ENCODE results near the gene SIVA1. TPM values are rescaled to one million over a fixed set of nuclear protein-coding genes. Genes with fewer than 3 reads are reported as not detected.

SIVA1 gene
- polyA plus RNA-seq, 2 donors: 60.5 to 159 TPM

- Histone ChIP-seq H3K4me3 (ENCODE audit: low read depth in 1 of 2, low read length in 2 of 2) (peak overlapping the region; percentile 67 to 69), H3K4me1 (ENCODE audit: control insufficient read depth in 2 of 2, insufficient read depth in 2 of 2, low read length in 1 of 2) (peaks cover 8 to 30% of the 10 kb centered on the region in 2 donors), H3K27me3 (ENCODE audit: control insufficient read depth in 1 of 2, insufficient read depth in 2 of 2, low read length in 2 of 2) (no peaks in the 10 kb centered on the region), H3K36me3 (ENCODE audit: control insufficient read depth in 2 of 2, insufficient read depth in 2 of 2, low read length in 1 of 2) (peaks cover 0 to 6% of the 10 kb centered on the region in 2 donors), H3K9me3 (ENCODE audit: control insufficient read depth in 2 of 2, insufficient read depth in 1 of 2, low read depth in 1 of 2, low read length in 1 of 2) (no peaks in the 10 kb centered on the region), H3K27ac (ENCODE audit: low read depth in 2 of 2, low read length in 1 of 2) (peak overlapping the region; percentile 85 to 94)
- 3 to 7% methylated on average over 22 to 83 of the region's 83 CpGs for WGBS, 2 donors
Observed at GRCh38 chr14:104800015-104800770, 47.2 kb downstream of the SIVA1 start.

- peak within 1 kb of the TSS; percentile 85 to 94 for H3K27ac ChIP-seq (ENCODE audit: low read depth in 2 of 2, low read length in 1 of 2)
- H3K4me1 ChIP-seq (ENCODE audit: control insufficient read depth in 2 of 2, insufficient read depth in 2 of 2, low read length in 1 of 2): peaks cover 8 to 30% of the 10 kb centered on the region in 2 donors
- 1% methylated on average over 81 to 105 of the region's 105 CpGs for WGBS, 2 donors
Observed at GRCh38 chr14:104800771-104801519, 48.0 kb downstream of the SIVA1 start, which contains the start of gene ZBTB42. Gene ZBTB42 (plus strand): TSS chr14:104801101. CDS start chr14:104801198, 97 bp downstream.

GRCh38 chr14:104801520-104802393, 48.8 kb downstream of the SIVA1 start:
- H3K36me3 ChIP-seq (ENCODE audit: control insufficient read depth in 2 of 2, insufficient read depth in 2 of 2, low read length in 1 of 2): peaks cover 0 to 6% of the 10 kb centered on the region in 2 donors
- no peaks in the 10 kb centered on the region for H3K9me3 ChIP-seq (ENCODE audit: control insufficient read depth in 2 of 2, insufficient read depth in 1 of 2, low read depth in 1 of 2, low read length in 1 of 2)
- no peaks in the 10 kb centered on the region for H3K27me3 ChIP-seq (ENCODE audit: control insufficient read depth in 1 of 2, insufficient read depth in 2 of 2, low read length in 2 of 2)
- peak overlapping the region; percentile 67 to 69 for H3K4me3 ChIP-seq (ENCODE audit: low read depth in 1 of 2, low read length in 2 of 2)
- peak overlapping the region; percentile 85 to 94 for H3K27ac ChIP-seq (ENCODE audit: low read depth in 2 of 2, low read length in 1 of 2)
- H3K4me1 ChIP-seq (ENCODE audit: control insufficient read depth in 2 of 2, insufficient read depth in 2 of 2, low read length in 1 of 2): peaks cover 8 to 30% of the 10 kb centered on the region in 2 donors
- WGBS, 2 donors: 71% methylated on average over 42 to 45 of the region's 45 CpGs

More at GRCh38 chr14:104800771-104801519, 48.0 kb downstream of the SIVA1 start, which contains the start of gene ZBTB42:
- H3K36me3 ChIP-seq (ENCODE audit: control insufficient read depth in 2 of 2, insufficient read depth in 2 of 2, low read length in 1 of 2): peaks cover 0 to 6% of the 10 kb centered on the region in 2 donors
- peak within 1 kb of the TSS; percentile 67 to 69 for H3K4me3 ChIP-seq (ENCODE audit: low read depth in 1 of 2, low read length in 2 of 2)
- no peaks in the 10 kb centered on the region for H3K27me3 ChIP-seq (ENCODE audit: control insufficient read depth in 1 of 2, insufficient read depth in 2 of 2, low read length in 2 of 2)
- H3K9me3 ChIP-seq (ENCODE audit: control insufficient read depth in 2 of 2, insufficient read depth in 1 of 2, low read depth in 1 of 2, low read length in 1 of 2): no peaks in the 10 kb centered on the region

DNA sequence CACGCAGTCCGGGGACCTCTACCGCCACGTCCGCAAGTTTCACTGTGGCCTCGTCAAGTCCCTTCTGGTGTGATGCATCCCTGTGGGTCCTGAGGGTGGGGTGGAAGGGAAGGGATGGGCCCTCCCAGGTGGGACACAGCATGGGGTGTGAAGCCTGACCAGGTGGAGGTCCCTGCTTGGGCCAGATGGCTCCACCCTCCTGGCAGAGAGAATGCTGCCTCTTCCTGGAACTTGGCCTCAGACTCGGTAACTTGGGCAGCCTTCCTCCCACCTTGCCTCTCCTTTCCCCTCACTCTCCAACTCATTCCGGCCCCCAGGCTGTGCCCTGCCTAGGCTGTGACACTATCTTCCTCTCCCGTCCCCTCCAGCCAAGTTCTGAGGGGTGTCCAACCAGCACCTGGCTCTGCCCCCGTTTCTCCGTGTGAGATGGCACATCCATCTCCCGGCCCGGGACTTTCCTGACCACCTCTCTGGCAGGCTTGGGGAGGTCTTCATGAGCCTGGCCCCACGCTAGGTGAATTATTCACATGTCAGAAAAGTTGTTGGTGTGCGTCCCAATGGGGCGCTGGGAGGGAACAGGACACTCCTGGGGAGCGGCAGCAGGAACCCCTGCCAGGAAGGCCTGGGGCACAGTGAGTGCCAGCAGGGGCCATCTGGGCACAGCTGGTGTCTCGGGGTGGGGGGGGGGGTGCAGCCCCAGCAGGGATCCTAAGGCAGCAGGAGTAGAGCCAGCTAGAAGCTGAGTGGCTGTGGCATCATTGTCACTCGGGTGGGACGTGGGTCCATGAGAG, 49.6 kb downstream of the SIVA1 start:
- H3K4me3 ChIP-seq (ENCODE audit: low read depth in 1 of 2, low read length in 2 of 2): no peak overlapping the region
- H3K36me3 ChIP-seq (ENCODE audit: control insufficient read depth in 2 of 2, insufficient read depth in 2 of 2, low read length in 1 of 2): peaks cover 0 to 6% of the 10 kb centered on the region in 2 donors
- no peaks in the 10 kb centered on the region for H3K9me3 ChIP-seq (ENCODE audit: control insufficient read depth in 2 of 2, insufficient read depth in 1 of 2, low read depth in 1 of 2, low read length in 1 of 2)
- H3K27me3 ChIP-seq (ENCODE audit: control insufficient read depth in 1 of 2, insufficient read depth in 2 of 2, low read length in 2 of 2): no peaks in the 10 kb centered on the region
- WGBS, 2 donors: 71 to 74% methylated on average over 20 of the region's 20 CpGs
- peaks cover 8 to 30% of the 10 kb centered on the region in 2 donors for H3K4me1 ChIP-seq (ENCODE audit: control insufficient read depth in 2 of 2, insufficient read depth in 2 of 2, low read length in 1 of 2)
- no peak overlapping the region for H3K27ac ChIP-seq (ENCODE audit: low read depth in 2 of 2, low read length in 1 of 2)

- WGBS, 2 donors: 79 to 84% methylated on average over 19 of the region's 19 CpGs
- peaks cover 8 to 27% of the 10 kb centered on the region in 2 donors for H3K4me1 ChIP-seq (ENCODE audit: control insufficient read depth in 2 of 2, insufficient read depth in 2 of 2, low read length in 1 of 2)
- no peak overlapping the region for H3K4me3 ChIP-seq (ENCODE audit: low read depth in 1 of 2, low read length in 2 of 2)
- peaks cover 0 to 6% of the 10 kb centered on the region in 2 donors for H3K36me3 ChIP-seq (ENCODE audit: control insufficient read depth in 2 of 2, insufficient read depth in 2 of 2, low read length in 1 of 2)
- no peaks in the 10 kb centered on the region for H3K27me3 ChIP-seq (ENCODE audit: control insufficient read depth in 1 of 2, insufficient read depth in 2 of 2, low read length in 2 of 2)
- H3K27ac ChIP-seq (ENCODE audit: low read depth in 2 of 2, low read length in 1 of 2): no peak overlapping the region
- H3K9me3 ChIP-seq (ENCODE audit: control insufficient read depth in 2 of 2, insufficient read depth in 1 of 2, low read depth in 1 of 2, low read length in 1 of 2): no peaks in the 10 kb centered on the region
Observed at GRCh38 chr14:104803280-104803911, 50.4 kb downstream of the SIVA1 start.

- Histone ChIP-seq H3K36me3 (ENCODE audit: control insufficient read depth in 2 of 2, insufficient read depth in 2 of 2, low read length in 1 of 2) (peaks cover 0 to 6% of the 10 kb centered on the region in 2 donors), H3K9me3 (ENCODE audit: control insufficient read depth in 2 of 2, insufficient read depth in 1 of 2, low read depth in 1 of 2, low read length in 1 of 2) (no peaks in the 10 kb centered on the region), H3K4me3 (ENCODE audit: low read depth in 1 of 2, low read length in 2 of 2) (no peak overlapping the region), H3K27ac (ENCODE audit: low read depth in 2 of 2, low read length in 1 of 2) (no peak overlapping the region), H3K4me1 (ENCODE audit: control insufficient read depth in 2 of 2, insufficient read depth in 2 of 2, low read length in 1 of 2) (peaks cover 8 to 27% of the 10 kb centered on the region in 2 donors), H3K27me3 (ENCODE audit: control insufficient read depth in 1 of 2, insufficient read depth in 2 of 2, low read length in 2 of 2) (no peaks in the 10 kb centered on the region)
- WGBS, 2 donors: 74 to 77% methylated on average over 15 of the region's 15 CpGs
Observed at GRCh38 chr14:104803912-104804410, 51.0 kb downstream of the SIVA1 start.

GRCh38 chr14:104804481-104805325, 51.8 kb downstream of the SIVA1 start:
- peaks cover 8 to 26% of the 10 kb centered on the region in 2 donors for H3K4me1 ChIP-seq (ENCODE audit: control insufficient read depth in 2 of 2, insufficient read depth in 2 of 2, low read length in 1 of 2)
- H3K27ac ChIP-seq (ENCODE audit: low read depth in 2 of 2, low read length in 1 of 2): no peak overlapping the region
- H3K27me3 ChIP-seq (ENCODE audit: control insufficient read depth in 1 of 2, insufficient read depth in 2 of 2, low read length in 2 of 2): no peaks in the 10 kb centered on the region
- no peak overlapping the region for H3K4me3 ChIP-seq (ENCODE audit: low read depth in 1 of 2, low read length in 2 of 2)
- H3K9me3 ChIP-seq (ENCODE audit: control insufficient read depth in 2 of 2, insufficient read depth in 1 of 2, low read depth in 1 of 2, low read length in 1 of 2): no peaks in the 10 kb centered on the region
- H3K36me3 ChIP-seq (ENCODE audit: control insufficient read depth in 2 of 2, insufficient read depth in 2 of 2, low read length in 1 of 2): peaks cover 0 to 6% of the 10 kb centered on the region in 2 donors
- WGBS, 2 donors: 85 to 86% methylated on average over 18 of the region's 18 CpGs

DNA sequence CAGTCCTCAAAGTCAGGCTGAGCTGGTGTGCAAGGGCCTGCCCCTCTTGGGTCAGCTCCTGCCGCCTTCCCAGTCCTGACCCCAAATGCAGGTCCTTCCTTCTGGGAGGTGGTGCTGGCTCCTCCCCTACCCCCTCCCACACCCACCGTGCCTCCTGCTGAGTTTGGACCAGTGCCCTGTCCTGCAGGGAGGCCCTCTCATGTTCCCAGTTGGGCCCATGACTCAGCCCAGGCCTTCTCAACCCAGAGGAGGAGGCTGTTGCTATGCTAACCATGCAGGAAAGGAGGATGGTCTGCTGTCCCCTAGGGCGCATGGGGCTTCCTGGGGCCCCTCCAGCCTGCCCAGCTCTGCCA, 52.4 kb downstream of the SIVA1 start:
- H3K9me3 ChIP-seq (ENCODE audit: control insufficient read depth in 2 of 2, insufficient read depth in 1 of 2, low read depth in 1 of 2, low read length in 1 of 2): no peaks in the 10 kb centered on the region
- peaks cover 0 to 6% of the 10 kb centered on the region in 2 donors for H3K36me3 ChIP-seq (ENCODE audit: control insufficient read depth in 2 of 2, insufficient read depth in 2 of 2, low read length in 1 of 2)
- 45 to 58% methylated on average over 3 of the region's 3 CpGs for WGBS, 2 donors

More for the DNA sequence above, 52.4 kb downstream of the SIVA1 start:
- H3K4me1 ChIP-seq (ENCODE audit: control insufficient read depth in 2 of 2, insufficient read depth in 2 of 2, low read length in 1 of 2): peaks cover 8 to 23% of the 10 kb centered on the region in 2 donors
- H3K27ac ChIP-seq (ENCODE audit: low read depth in 2 of 2, low read length in 1 of 2): no peak overlapping the region
- H3K27me3 ChIP-seq (ENCODE audit: control insufficient read depth in 1 of 2, insufficient read depth in 2 of 2, low read length in 2 of 2): no peaks in the 10 kb centered on the region
- H3K4me3 ChIP-seq (ENCODE audit: low read depth in 1 of 2, low read length in 2 of 2): no peak overlapping the region
